Umbilical cord (tissue), 2 donors: ENCODE results near the gene EBNA1BP2. TPM values are rescaled to one million over a fixed set of nuclear protein-coding genes. Genes with fewer than 3 reads are reported as not detected.
"Not testable (repeated sequence)": the region's sequence is repeated elsewhere in the genome, so short reads cannot be mapped to it uniquely, and the experiment has no call there.

ENCODE experiments used
- DNase-seq: peaks from one replicate; pipeline ENCODE4 v3.0.0-alpha.2; 2015; ENCODE audit warnings: low spot score
- total RNA-seq: library from RNA; depleted of rRNA; stranded (reverse); fragments of >200 nt; gene quantifications from one replicate; pipeline ENCODE4 v1.2.3, GENCODE V29; 2014; ENCODE audit warnings: low replicate concordance; ENCODE audit not compliant: insufficient read depth

EBNA1BP2 gene, protein sequence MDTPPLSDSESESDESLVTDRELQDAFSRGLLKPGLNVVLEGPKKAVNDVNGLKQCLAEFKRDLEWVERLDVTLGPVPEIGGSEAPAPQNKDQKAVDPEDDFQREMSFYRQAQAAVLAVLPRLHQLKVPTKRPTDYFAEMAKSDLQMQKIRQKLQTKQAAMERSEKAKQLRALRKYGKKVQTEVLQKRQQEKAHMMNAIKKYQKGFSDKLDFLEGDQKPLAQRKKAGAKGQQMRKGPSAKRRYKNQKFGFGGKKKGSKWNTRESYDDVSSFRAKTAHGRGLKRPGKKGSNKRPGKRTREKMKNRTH
- 28.4 TPM for total RNA-seq

DNA sequence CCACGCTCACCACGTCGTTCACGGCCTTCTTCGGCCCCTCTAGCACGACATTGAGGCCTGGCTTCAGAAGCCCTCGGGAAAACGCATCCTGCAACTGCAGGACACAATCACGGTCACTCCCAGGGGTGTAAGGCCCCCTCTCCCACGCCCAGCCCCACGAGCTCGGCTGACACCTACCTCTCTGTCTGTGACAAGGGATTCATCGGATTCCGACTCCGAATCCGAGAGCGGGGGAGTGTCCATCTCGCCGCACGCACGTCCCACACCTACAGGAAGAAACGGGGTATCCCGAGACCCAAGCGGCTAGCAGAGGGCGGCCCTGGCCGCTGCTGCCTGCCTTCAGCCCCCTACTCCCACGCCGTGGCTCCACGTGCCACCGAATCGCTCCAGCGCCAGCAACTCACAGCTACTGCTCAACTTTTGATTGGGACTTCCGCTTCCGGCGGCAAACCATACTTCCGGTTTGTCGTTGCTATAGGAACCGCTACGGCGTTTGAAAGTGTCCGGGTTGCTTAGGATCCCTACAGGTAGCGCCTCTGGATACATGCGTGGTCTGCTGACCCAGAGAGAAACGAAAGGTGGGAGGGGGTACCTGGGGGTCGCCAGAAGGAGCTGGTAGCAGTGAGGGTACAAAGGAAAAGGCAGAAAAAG lies at the start of gene EBNA1BP2, which contains the start of gene CFAP57:
TSS of gene EBNA1BP2 (minus strand) at position 415 of the 651 bp plus-strand sequence. CDS start at position 243, 172 bp downstream.
TSS of gene CFAP57 (plus strand) at position 455 of the 651 bp plus-strand sequence. CDS start 424 bp downstream, outside the sequence.
- DNase-seq: peak; percentile 96

DNA sequence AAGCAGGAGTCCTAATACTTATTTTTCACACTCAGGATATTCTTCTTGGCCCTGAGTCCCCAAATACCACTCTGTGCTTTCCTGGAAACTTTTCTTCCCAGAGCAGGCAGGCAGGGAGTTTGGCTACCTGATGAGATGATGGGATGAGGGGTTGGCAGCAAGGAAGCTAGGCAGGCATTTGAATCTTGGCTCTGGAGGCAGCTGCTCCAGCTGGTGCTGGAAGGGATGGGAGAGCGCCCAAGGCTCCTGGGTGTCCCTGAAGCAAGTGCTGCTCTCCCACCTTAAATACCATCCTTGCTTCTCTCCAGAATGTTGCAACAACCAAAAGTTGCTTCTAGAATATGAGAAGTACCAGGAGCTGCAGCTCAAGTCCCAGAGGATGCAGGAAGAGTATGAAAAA lies 49.7 kb upstream of the EBNA1BP2 start:
- no peak for DNase-seq

DNA sequence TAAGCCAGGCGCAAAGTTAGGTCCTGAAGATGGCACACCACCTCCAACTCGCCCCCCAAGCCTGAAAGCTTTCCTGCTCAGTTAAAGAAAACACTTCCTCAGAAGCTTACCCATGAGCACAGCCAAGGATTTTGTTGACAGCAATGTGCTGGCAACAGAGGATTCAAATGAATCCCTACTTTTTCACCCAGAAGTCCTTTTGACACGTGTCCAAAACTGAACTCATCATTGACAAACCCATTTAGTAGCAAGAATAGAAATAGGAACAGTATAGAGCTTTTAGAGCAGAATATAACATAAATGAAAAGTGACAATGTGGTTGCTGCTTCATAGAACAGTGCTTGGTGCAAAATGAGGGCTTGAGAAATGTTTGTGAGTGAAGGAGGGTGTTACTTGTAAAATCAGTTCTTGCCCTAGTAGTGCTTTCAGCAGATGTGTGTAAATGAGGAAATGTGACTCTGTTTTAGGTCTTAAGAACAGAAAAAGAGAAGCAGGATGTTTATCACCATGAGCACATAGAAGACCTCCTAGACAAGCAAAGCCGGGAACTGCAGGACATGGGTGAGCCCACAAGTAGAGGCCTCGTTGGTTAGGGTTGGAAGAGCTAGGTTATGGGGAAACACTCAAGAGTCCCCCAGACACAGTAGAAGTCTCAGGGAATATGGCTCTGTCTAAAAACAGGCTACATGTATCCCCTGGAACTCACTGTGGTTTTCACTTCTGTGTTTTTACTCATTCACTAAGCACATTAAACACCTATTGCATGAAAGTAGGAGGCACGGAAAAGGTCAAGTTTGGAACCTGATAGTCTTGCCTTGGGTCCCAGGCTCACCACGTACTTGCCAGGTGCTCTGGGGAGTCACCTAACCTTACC lies 49.1 kb upstream of the EBNA1BP2 start:
- DNase-seq: peak; percentile 23

DNA sequence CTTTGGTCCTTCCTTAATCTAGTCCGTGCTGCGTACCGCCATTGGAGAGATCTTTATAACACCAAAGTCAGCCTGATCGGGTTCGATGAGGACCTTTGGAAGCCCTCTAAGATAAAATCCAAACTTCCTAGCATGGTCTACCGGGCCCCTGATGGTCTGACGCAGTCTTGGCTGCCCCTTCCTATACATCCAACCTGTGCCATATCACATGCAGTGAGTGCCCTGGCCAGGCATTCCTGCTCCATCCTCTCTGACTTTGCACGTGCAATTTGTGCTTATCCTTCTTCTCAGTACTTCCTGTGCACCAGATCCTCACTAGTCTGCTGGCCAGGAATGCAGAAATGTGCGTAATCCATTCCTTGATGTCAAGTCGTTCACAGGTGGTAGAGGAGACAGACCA lies 45.7 kb upstream of the EBNA1BP2 start:
- no peak for DNase-seq

DNA sequence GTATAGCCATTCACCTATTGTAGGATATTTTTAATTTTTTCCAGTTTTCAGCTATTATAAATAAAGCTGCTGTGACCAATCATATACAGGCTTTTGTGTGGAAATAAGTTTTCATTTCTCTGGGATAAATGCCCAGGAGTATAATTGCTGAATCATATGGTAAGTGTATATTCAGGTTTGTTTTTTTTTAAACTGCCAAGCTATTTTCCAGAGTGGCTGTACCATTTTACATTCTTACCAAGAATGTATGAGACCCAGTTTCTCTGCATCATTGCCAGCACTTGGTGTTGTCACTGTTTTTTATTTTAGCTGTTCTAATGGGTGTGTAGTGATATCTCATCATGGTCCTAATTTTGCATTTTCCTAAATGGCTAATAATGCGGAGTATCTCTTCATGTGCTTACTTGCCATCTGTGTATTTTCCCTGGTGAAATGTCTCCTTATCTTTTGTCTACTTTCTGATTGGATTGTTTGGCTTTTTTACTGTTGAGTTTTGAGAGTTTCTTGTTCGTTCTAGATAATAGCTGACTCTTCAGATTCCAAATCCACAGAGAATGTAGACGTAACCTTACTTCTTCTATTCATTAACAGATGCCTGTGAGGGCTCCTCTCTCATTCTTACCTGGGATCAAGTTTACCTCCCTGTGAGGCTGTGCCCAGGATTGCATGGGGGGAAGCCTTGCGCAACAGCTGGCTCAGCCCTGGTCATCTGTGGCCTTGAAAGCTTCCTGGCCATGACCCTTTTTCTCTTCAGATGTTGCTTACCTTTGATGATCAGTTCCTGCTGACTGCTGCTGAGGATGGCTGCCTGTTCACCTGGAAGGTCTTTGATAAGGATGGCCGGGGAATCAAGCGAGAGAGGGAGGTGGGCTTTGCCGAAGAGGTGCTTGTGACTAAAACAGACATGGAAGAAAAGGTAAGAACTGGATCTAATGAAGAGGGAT lies 42.7 kb upstream of the EBNA1BP2 start:
- DNase-seq: no peak

DNA sequence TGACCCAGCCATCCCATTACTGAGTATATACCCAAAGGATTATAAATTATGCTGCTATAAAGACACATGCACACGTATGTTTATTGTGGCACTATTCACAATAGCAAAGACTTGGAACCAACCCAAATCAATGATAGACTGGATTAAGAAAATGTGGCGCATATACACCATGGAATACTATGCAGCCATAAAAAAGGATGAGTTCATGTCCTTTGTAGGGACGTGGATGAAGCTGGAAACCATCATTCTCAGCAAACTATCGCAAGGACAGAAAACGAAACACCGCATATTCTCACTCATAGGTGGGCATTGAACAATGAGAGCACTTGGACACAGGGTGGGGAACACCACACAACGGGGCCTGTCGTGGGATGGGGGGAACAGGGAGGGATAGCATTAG lies 36.2 kb upstream of the EBNA1BP2 start:
- DNase-seq: not testable (repeated sequence)

DNA sequence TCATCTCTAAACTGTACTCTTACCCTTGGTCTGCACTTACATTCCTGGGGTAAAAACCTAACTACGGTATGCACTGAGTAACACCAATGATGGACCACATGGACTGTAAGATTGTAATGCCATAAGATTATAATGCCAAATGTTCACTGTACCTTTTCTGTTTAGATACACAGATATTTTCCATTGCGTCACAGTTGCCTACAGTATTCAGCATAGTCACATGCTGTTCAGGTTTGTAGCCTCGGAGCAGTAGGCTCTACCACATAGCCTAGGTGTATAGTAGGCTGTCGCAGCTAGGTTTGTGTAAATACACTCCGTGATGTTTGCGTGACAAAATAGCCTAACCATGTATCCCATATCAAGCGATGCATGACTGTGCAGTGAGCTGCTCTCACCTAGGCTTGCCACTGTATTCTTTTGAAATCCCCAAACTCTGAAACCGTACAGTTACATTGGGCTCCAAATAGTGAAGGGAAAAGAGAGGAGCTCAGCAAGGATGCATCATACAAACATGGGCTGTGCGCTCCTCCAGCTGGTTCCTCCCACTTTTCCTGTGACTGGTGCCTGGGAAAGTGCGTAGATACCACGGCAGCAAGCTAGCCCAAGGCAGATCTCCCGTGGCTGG lies 35.3 kb upstream of the EBNA1BP2 start:
- no peak for DNase-seq

DNA sequence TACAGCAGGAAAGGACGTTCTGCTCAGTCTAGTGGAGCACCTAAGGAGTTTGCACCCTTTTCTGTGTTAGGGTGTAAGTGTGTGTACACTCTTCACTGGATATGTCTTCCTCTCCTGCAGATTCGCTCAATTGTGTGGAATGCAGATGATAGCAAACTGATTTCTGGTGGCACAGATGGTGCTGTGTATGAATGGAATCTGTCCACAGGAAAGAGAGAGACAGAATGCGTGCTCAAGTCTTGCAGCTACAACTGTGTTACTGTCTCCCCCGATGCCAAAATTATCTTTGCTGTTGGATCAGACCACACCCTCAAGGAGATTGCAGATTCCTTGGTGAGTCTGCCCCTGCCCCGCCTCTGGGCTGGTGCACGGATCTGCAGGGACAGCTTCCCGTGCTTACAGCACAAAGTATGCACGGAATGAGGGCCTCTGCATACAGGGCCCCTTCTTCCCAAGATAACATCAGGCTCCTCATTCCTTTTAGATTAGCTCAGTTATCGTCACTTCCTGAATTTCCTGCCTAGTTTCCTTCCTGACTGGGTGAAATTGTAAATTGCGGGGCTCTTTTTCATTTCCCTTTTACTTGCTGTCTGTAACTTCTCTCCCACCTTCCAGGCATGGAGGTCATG lies 34.6 kb upstream of the EBNA1BP2 start:
- peak; percentile 97 for DNase-seq

DNA sequence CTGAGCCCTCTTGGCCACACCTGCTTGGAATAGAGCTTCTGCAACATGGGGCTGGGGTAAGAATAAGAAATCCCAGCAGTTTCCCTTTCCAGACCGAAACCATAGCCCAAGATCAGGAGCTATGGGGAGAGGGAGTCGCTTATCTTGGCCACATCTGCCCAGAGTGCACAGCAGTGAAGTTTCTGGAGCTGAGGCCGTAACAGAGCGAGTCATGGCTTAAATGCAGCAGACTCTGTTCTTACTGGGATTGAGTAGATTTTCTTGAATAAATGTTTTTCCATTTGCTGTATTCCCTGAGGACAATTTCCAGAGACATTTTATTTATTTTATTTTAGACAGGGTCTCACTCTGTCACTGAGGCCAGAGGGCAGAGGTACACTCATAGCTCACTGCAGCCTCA lies 33.6 kb upstream of the EBNA1BP2 start:
- peak; percentile 61 for DNase-seq

DNA sequence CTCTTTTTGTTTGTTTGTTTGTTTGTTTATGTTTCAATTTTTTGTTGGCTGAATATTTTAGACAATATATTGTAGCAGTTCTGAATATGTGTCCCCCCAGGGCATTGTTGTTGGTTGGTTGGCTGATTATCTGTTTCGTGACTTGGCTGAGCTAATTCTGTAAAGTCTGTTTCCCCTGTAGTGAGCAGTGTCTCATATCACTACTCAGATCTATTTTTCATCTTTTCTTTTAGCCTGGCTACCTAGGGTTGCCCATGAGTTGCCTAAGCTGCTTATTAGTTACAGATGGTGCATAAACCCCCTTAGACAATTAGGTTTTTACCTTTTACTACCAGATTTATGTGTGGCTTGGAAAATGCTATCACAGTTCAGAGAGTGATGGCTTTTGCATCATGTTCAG lies 32.3 kb upstream of the EBNA1BP2 start:
- no peak for DNase-seq

DNA sequence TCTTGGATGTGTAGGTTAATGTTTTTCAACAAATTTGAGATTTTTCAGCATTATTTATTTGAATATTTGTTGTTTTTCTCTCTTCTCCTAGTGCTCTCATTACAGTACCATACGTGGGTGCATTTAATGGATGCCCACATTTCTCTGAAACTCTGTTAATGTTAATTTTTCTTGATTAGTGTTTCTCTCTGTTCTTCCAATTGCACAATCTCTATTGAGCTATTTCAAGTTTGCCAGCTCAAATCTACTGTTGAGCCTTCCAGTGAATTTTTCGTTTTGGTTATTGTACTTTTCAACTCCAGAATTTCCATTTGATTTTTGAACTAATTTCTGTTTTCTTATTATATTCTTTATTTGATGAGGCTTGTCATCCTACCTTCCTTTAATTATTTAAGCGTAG lies 31.8 kb upstream of the EBNA1BP2 start:
- DNase-seq: no peak

DNA sequence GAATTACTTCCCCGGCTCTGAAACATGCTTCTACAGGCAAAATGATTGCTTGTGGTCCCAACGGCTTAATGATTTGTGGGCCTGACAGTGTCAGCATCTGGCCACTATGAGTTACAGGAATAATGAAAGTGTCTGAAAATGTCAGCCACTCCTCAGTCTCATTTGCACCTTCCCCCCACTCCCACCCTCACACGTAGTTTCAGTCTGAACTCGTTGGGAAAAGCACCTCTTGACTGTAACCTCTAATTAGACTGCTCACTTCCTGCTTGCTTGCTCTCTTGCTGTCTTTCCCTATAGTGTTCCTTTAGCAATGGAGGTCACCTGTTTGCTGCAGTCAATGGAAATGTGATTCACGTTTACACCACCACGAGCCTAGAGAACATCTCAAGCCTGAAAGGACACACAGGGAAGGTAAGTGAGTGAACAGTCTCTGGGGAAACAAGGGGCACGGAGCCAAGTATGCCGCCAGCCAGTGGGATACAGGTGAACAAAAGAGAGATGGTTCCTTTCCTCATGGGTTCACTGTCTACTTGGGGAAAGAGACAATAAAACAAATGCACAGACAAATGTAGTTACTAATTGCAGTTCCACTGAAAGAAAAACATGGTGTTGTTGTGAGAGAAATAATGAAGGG lies 27.1 kb upstream of the EBNA1BP2 start:
- peak; percentile 24 for DNase-seq

DNA sequence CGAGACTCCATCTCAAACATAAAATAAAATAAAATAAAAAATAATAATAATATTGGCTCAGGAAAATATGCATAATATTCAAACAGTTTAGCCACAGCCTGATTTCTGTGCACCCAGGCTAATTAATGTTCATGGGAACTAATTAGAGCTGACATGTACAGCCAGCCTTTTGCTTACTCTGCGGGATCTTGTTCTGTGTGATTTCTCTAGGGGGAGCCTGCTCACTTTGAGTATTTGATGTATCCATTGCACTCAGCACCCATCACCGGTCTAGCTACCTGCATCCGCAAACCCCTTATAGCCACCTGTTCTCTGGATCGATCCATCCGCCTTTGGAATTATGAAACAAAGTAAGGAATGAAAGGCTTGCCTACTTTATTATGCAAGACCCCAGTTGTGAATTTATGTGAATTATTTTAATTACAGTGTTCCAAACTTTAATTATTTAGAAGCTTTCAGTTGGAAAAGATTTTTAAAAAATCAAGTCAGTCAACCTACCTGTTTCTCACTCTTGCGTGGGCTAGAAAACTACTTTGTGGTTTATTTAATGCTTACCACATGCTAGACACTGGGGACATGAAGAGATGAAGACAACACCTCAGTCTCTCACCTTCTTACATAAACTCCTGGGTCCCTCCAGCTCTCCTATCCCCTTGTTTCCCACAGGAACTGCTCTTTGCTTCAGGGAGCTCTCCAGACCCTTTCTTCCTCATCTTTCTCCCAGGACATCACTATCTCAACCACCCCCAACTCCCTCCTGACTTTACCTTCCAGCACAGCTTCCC lies 25.4 kb upstream of the EBNA1BP2 start:
- DNase-seq: no peak

DNA sequence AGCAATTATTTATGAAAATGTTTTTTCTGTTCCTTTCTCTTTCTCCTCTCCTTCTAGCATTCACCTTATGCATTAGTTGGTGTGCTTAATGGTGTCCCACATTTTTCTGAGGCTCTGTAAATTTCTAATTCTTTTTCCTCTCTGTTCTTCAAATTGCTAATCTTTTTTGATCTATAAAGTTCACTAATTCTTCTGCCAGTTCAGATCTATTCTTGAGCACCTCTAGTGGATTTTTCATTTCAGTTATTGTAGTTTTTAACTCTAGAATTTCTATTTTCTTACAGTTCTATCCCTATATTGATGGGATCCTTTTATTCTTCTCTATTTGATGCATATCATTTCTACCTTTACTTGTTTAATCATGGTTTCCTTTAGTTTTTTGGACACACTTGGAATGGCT lies 22.4 kb upstream of the EBNA1BP2 start:
- DNase-seq: no peak

DNA sequence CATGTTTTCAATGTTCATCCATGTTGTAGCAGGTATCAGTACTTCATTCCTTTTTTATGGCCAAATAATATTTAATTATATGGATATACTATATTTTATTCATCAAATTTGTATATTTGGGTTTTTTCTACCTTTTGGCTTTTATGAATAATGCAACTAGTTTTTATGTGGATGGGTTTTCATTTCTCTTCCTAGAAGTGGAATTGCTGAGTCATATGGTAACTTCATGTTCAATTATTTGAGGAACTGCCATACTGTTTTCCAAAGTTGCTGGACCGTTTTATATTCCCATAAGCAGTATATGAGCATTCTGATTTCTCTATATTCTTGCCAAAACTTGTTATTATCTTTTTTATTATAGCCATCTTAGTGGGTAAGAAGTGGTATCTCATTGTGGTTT lies 16.0 kb upstream of the EBNA1BP2 start:
- no peak for DNase-seq

DNA sequence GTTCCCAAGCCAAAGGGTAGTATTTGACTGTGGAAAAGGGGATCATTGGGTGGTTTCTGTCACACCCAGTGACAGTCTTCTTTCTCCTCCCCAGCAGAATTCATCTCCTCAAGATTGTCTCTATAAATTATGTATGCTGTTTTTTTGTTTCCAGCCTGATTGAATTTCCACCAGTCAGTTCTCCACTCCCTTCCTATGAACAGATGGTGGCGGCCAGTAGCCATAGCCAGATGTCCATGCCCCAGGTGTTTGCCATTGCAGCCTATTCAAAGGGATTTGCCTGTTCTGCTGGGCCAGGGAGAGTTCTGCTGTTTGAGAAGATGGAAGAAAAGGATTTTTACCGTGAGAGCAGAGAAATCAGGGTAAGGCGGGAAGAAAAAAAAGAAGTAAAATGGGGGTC lies 12.9 kb upstream of the EBNA1BP2 start:
- DNase-seq: no peak

DNA sequence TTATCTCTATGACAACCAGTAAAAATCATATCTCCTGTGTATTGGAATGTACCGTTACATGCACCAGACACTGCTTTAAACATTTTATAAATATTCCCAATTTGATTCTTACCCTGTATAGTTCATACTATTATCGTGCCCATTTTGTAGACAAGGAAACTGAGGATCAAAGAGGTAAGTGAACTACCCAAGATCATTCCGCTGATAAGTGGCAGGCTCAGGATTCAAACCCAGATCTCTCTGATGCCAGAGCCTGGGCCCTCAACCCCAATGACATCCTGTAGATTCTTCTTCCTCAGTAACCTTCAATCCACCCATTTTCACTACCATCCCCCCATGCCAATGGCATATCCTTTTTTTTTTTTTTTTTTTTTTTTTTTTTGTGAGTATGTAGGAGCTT lies 12.3 kb upstream of the EBNA1BP2 start:
- DNase-seq: no peak

DNA sequence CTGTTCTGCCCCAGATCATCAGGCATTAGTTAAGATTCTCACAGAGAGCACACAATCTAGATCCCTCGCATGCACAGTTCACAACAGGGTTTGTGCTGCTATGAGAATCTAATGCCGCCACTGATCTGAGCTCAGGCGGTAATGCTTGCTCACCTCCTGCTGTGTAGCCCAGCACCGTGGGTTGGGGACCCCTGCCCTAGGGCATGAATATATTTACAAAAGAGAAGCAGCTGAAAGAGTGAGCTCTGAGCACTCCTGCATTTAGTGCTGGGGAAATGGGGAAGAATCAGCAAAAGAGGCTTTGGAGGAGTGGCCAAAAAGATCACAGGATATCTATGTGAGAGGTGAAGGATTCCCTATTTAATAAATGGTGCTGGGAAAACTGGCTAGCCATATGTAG lies 5.6 kb upstream of the EBNA1BP2 start:
- no peak for DNase-seq

DNA sequence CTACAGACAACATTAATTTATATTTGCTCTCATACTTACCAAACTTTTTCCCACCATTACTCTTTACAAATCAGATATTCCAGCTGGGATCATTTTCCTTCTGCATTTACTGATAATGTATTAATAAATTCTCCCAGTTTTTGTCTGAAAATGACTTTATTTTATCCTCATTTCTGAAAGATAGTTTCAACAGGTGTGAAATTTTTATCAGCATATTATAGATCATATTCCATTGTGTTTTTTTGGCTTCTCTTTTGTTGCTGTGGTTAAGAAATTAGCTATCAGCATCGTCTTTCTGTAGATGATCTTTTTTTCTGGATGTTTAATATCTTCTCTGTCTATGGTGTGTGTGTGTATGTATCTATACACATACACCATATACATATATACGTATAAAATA lies 2.8 kb upstream of the EBNA1BP2 start:
- no peak for DNase-seq
